NCI-H1417 (cell line): ENCODE measurements around the gene OR6V1.

Experiments used
- DNase-seq, 3 experiments: peaks; one replicate each; lab custom pipeline; 2025; lab: John Stamatoyannopoulos, UW

OR6V1 gene, protein sequence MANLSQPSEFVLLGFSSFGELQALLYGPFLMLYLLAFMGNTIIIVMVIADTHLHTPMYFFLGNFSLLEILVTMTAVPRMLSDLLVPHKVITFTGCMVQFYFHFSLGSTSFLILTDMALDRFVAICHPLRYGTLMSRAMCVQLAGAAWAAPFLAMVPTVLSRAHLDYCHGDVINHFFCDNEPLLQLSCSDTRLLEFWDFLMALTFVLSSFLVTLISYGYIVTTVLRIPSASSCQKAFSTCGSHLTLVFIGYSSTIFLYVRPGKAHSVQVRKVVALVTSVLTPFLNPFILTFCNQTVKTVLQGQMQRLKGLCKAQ

DNA sequence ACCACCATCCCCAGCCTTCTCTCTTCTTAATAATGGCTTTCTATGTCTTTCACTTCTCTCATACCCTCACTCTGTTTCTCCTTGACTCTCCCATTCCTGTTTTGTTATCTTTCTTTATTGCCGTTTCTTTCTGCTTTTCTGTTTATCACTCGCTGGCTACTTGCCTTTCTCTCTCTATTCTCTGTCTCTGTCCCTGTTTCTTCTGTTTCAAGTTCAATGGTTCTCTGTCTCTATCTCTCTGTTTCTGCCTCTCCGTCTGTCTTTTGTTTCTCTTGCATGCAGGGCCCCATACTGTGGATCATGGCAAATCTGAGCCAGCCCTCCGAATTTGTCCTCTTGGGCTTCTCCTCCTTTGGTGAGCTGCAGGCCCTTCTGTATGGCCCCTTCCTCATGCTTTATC, at the start of gene OR6V1:
TSS of gene OR6V1 (plus strand) at position 301 of the 400 bp plus-strand sequence. CDS start at position 301, 0 bp downstream.
- DNase-seq = no peak

DNA sequence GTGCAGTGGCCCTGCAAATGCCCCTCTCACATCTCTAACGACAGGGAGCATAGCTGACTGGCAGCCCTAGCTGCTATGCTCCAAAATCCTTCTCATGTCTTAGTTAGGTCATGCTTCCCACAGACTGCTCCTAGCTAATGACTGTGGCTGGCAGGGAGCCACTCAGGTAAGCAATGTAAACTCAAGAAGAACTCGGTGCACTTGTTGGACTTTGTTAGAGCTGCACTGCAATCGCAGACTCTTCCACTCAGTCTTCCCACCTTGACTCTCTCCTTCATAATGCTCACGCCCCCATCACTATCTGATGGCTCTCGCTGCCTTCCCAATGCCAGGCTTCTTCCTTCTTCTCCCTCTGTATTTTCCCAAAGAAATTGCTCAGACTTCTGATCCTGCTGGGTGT, 49.2 kb upstream of the OR6V1 start:
- DNase-seq = no peak

DNA sequence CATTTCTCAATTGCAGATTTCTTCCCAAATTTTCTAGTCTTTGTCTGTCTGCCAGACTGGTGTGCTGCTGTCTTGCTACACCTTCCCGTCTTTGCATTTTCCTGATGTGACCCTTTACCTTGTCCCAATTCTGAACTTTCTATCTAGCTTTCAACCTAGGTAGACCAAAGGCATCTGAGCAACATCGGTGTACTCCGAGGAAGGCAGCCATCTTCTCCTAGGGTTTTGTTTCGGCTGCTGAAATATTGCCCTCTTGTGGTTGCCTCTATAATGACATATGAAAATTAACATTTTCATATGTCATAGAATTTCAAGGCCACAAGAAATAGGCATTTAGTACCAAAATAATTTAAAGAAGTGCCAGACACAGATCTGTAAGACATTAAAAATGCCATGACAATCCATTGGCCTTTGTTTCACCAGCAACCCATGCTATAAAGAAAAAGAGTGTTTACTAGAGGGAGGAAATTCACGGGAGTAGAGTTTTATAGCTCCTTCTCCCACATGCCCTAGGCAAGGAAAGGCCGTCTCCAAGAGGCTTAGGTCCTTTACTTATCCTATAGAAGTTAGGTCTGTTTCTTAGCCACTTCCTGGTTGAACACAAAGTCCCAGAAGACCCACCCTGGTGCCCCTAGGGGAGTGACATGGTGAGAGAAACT, 48.6 kb upstream of the OR6V1 start:
- DNase-seq = peak in 2 of 3 experiments; percentile 31 to 69

DNA sequence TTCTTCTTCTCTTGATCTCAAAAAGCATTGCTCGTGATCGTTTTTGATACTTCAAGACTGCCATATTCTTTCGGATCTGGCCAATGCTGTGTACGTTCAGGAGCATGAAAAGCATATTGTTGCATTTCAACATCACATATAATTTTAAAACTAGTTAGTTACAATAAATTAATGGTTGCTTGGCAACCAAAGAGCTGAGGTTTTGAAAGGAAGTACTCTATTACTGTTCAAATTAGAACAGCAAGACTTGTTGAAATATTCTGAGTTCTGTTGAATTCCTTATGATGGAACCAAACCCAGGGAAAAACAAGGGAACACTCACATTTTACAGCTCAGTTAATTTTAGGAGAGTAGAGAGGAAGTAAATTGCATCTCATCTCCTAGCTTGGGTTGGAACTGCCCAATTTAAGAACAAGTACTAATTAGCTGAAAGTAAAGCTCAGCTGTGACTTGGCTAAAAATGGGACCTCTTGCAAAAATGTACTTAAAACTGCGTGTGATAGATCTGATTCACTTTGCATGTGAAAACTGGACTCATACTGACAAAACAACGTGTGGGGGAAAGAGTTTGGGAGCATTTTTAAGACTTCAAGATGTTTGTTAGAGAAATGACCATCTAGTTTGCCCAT, 46.4 kb upstream of the OR6V1 start:
- DNase-seq = peak in 1 of 3 experiments; percentile 25

DNA sequence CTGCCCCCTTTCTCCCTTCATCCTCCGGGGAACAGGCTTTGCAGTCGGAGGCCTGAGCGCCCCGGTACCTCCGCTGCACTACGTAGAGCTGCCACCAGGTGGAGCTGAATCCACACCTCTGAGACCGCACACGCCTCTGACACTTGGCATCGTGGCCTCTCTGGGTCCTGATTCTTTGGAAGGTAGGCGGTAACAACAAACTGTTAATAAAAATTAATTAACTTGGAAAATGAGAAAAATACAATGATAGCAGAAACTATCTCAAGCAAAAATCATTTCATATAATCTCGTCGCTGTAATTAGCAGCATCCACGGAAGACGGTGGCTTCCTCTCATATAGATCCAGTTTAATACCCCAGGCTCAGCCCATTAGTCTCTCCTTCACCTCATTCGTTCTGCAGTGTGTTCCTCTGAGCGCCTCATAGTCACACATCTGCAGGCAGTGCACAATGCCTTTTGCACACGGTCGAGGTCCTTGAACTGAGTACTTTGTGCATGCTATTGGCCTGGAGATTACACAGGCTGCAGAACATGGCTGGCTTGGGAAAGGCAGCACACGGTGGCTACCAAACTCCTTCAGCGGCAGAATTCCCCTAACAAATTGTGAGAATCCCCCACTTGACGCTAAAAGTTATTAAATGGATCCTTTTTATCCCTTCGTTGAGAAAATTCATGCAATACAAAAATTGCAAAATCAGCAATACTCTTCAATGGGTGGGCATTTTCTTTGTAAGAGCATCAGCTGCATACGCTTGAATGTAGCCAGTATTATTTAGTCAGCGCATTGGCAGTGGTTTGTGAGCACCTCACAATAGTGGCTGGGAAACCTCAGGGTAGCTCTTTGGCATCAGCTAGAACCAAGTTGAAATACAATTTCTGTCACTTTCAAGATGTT, 43.9 kb upstream of the OR6V1 start:
- peak; percentile 66 to 82 (median 70) for DNase-seq

DNA sequence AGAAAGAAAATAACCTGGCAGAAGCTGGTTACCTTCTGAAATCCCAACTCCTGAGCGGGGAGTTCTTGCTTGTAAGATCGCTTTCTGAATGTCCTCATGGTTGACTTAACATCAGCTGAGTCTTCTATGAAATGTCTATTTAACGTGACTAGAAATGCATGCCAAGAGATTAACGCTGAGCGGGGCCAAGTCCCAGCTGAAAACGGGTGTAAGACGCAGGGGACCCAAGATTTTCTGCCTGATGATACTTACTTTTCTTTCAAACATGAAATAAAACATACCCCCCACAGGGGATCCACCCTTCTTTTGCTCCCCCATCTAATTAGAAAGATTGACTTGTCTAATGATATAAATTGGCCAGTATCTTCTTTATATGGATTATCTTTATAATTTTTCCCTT, 40.1 kb upstream of the OR6V1 start:
- no peak for DNase-seq

DNA sequence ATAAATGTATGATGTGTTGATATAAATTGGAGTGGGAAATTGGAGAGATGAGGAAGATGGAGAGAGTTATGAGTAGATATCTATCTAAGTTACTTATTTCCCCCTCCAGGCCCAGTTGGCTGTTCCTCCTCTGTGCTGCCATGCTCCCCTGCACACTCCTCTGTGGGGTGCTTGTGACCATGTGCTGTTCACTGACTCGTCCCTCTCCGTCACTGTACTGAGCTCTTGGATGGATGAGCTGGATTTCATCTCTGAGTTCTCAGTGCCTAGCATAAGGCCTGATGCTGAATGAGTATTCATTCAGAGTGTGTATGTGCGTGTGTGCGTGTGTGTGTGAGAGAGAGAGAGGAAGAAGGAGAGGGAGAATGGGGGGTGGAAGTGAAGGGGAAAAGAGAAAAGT, 39.7 kb upstream of the OR6V1 start:
- DNase-seq = no peak

DNA sequence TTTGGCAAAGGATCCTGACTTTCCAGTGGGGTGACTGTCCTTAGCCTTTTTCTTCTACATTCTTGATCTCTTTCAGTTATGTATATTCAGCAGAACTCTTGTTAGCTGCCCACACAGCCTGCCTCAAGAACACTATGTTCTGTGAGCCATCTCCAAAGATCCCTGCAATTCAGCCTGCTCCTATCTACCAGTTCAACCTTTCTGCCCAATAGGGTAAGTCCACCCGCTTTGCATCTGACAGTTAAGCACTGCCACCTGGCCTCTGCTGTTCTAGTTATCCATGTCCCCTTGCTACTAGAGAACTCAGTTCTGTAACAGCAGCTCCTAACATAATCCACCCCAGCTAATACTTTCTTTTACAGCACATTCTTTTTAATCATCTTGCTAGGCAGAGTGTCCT, 38.7 kb upstream of the OR6V1 start:
- DNase-seq = no peak

DNA sequence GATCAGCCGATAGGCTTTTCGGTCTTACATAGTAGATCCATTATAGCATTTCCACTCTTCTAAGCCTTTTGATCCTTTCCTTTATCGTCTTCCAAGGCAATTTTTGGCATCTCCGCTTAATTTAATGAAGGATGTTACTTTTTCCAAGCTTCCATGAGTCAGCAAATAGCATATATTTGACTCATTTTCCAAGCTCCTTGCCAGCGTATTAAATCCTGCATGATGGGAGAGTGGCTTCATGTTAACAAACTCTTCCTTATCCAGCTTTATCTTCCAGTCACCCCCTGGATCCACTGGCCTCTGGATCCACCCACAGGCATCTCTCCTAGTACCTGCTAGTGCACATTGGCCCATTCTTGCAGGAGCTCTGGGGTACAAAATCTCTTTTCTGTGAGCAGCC, 38.2 kb upstream of the OR6V1 start:
- no peak for DNase-seq

DNA sequence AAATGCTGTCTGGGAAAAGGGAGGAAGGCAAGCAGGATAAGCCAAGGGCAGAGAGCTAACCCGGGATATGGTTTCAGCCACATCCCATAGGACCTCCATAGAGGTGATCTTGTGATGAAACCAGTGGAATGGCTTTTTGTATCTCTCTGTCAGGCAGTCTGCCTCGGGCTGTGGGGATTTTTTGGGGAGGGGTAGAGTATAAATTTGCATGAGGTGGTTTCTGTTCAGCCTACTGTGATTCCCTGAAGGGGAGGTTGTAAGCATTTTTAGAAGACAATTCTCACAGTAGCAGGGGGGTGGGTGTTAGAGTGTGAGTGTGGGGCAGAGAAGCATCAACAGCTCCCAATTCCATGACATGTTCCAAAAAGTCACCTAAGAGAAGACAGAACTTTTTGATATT, 37.1 kb upstream of the OR6V1 start:
- DNase-seq = no peak

DNA sequence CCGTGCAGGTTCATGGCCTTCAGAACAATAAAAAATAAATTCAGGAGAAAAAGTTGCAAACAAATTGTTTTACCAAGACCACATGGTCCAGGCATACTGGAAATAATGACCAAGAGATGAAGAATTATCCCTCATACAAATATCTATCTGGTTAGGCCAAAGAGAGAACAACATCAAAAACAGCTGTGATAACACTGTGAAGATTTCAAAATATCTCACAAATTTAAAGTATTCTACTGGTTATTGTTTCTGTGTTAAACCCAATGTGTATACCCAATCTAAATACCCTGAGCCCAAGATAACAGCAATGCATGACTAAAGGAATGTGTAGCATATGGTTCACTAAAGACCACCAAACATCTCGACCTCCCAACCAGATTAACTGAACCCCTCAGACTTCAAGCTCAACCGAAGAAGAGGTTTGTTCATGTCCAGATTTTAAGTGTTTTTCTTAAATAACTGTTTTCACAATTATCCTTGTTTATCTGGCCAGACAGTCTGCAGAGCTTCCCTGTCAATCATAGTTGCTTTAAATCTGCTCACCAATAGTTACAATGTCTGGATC, 36.1 kb upstream of the OR6V1 start:
- no peak for DNase-seq

DNA sequence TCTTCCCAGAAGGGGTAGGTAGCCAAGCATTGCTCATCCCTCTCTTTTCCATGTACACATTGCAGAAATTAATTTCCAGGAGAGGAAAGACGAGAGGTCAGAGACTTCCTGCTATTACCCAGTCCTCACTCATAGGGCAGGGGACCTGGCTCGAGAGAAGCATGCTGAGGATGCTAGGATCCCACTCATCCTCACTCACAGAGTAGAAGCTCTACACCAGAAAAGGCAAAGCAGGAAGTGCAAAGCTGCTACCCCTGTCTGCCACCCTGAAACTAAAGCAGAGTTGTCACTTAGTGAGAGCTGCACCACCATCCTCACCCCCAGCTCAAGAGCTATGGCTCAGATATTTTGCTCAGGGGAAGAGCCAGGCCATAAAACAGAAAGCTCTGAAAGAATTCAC, 35.1 kb upstream of the OR6V1 start:
- no peak for DNase-seq

DNA sequence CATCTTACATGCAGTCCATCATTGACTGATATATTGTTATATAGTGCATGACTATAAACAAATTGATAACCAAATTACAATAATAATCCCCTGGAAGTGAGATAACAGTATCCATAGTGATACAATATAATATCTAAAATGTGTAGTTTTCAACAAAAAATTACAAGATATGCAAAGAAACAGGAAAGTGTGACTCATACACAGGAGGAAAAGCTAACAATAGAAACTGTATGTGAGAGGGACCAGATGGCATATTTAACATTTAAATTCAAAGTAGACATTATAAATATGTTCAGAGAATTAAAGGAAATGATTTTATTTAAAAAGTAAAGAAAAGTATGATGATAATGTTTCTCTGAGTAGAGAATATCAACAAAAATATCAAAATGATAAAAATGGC, 33.2 kb upstream of the OR6V1 start:
- DNase-seq = no peak

DNA sequence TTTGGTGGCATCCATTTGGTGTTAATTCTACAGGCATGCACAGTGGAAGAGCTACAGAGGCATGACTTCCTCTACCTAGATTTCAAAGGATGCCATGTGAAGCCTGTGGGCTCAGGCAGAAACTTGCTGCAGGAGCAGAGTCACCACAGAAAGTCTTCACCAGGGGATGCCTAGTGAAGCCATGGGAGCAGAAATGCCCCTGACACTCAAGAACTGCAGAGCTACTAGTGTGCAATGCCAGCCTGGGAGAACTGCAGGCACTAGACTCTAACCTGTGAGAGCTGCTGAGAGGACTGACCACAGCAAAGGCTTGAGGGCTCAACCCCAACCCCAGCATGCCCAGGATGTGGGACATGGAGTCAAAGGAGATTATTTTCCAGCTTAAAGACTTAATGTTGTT, 29.1 kb upstream of the OR6V1 start:
- DNase-seq = no peak

DNA sequence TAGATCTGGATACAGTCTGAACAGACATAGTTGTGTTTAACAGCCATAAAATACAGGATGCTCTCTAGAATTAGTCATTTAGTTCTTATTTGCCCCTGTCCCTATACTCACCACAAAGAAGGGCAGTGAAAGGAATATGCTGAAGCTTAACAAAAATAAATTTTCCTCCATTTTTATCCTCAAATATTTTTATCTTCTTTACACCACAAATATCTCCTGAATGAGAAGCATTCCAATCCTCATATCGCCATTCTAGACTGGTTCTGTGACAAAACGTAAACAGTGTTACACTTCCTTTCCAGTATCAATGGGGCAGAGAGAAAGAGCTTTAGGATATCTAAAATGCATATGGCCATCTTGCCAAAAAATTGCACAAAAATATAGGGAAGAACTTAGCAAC, 26.8 kb upstream of the OR6V1 start:
- DNase-seq = no peak

DNA sequence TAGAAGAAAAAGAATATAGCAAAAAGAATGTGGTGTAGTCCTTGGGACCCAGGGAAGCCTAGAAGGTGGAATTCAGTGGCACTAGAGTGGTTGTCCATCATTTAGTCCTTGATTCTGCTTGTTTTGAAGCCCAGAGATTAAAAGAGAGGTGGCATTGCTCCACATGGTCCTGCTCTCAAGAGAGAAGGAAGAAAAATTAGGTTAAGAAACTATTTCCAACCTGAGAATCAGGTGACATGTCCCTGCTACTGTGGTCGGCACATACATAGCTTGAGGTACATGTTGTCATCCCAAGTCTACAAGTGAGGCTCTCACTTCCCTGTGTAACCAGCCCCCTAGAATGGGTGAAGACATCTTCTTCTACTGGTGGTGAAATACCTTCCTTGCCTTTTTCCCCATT, 25.1 kb upstream of the OR6V1 start, which contains the start of gene OR9A2:
TSS of gene OR9A2 (minus strand) at position 101 of the 400 bp plus-strand sequence. CDS start at position 101, 0 bp downstream.
- DNase-seq = no peak

DNA sequence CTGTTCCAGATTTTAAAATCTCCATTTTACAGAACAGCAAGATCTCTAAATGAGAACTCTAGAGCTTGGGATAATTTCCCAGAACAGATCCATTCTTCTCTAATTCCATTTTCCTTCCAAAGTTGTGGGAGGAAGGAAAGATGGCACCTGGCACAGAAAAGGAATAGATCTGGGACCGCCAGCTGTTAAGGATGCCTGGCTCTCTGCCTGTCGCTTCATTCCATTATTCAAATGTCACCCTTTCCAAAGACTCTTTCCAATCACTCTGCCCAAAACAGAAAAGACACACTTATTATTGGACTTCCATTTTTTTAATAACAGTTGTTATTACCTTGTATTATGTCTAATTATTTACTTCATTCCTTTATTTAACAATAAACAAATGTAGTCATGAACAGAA, 24.5 kb upstream of the OR6V1 start:
- DNase-seq = no peak

DNA sequence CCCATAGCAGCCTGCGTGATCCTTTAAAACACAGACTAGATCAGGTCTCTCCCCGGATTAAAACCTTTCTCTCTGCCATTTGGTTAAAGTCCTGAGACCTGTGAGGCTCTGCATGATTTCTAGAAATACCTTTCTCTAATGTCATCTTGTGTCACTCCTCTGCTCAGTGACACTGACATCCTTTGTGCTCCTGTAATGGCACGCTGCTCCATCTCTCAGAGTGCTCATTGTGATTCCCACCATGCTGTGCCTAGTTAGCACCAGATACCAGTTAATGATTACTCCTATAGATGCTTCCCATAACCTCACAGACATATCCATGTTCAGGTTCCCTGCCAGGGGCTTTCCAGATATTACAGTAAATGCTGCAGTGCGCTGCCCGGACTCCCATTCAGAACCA, 13.5 kb upstream of the OR6V1 start:
- DNase-seq = no peak

DNA sequence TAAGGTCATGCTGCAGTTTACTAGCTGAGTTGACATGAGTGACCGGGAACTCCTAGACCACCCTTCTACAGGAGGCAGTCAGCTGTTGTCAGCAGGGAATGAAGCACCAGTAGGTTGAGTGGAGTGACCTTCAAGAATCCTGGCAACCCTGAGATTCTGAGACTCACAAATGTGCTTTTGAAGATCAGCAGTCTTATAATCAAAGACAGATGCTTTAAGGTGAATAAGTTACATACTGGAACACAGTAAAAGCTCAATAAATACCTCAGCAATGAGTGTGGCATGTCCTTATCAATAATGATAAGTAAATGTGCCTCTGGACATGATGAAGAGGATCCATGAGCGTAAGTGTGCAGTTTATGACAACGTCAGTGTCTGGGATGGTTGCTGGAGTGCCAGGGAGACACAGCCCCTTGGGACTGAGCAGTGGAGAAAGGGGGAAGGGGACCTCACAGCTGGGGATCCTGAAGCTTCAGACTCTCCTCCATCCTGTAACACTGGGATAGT, 11.9 kb upstream of the OR6V1 start:
- DNase-seq = no peak

DNA sequence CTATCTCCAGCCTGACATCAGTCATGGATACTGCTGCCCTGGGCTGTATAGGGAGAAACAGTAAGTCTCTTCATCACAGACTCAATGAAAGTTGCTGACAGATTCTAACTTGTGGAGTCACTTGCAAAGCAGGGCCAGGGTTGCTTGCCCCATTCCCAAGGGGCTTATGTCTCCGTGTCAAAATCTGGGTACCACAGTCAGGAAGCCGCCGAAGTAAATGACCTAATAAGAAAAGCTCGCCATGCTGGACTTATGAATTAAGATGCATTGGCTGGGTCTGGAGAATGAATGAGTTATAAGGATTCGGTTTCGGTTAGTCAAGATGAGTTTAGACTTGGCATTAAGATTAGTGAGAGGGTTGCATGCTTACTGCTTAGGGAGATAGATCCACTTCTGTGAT, 10.8 kb upstream of the OR6V1 start:
- DNase-seq = no peak

DNA sequence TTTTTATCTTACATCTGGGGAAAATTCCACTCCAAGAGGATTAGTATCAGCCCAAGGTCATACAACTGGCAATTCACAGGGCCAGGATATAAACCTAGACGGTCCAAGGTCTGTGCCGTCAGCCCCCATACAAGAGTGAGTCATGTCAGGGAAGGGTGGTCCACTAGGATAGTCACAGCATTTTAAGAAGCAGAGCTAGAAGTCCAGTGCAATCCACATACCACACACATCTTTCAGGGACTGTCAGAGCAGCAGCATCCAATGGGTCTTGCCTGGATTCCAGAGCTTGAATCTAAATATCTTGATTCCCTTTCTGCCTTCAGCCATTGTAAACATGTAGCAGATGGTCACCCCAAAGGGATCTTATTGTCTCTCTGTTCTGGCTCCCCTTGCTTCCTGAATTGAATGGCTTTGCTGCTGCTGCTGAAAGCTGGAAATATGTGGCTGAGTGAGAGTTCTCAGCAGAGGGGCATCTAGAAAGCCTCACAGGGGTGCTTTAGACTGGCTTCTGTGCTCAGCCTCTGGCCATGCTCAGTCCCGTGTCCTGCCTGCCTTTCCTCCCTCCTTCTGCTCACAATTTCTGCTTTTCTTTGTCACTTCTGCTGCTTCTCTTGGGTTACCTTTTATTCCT, 9.9 kb upstream of the OR6V1 start:
- DNase-seq = no peak
